GM12874 (cell line): ENCODE measurements around the gene UQCR10.

Experiments used
- CTCF ChIP-seq: IDR thresholded peaks from 2 replicates; pipeline ENCODE4 v1.5.1; 2011; ENCODE audit warnings: low read depth, mild to moderate bottlenecking, control low read depth, low read length, moderate library complexity; ENCODE audit not compliant: insufficient read depth

Gene UQCR10

GRCh38 chr22:29731058-29731850 is 35.9 kb upstream of the UQCR10 start:
- TF ChIP-seq CTCF = no peak

- TF ChIP-seq CTCF = no peak
Observed at GRCh38 chr22:29732883-29733282, 34.3 kb upstream of the UQCR10 start.

GRCh38 chr22:29733362-29734201 is 33.6 kb upstream of the UQCR10 start:
- TF ChIP-seq CTCF = no peak

GRCh38 chr22:29734406-29734805 is 32.8 kb upstream of the UQCR10 start:
- TF ChIP-seq CTCF = no peak

GRCh38 chr22:29734838-29735237 is 32.3 kb upstream of the UQCR10 start:
- no peak for TF ChIP-seq CTCF

GRCh38 chr22:29735416-29735815 is 31.8 kb upstream of the UQCR10 start:
- TF ChIP-seq CTCF = no peak

GRCh38 chr22:29737251-29738117 is 29.7 kb upstream of the UQCR10 start:
- no peak for TF ChIP-seq CTCF
